HCT116 (cell line): ENCODE results near the gene C2CD2. TPM values are rescaled to one million over a fixed set of nuclear protein-coding genes. Genes with fewer than 3 reads are reported as not detected.

Experiments used
- ATAC-seq: fragments of 200-7000 bp; cut with Tn5 transposase; 2 replicates; pipeline ENCODE4 v1.9.1; 2020; ENCODE audit warnings: mild to moderate bottlenecking, moderate library complexity
- BruUV-seq: library from RNA; stranded (reverse); fragments of 400-500 nt; replicated peaks from 2 replicates; lab custom pipeline; 2021; lab: Mats Ljungman, UMichigan
- CTCF ChIA-PET: fragments of 300-600 bp; sonication (Branson Sonifier 250); formaldehyde crosslinking; loops from one replicate; lab custom pipeline; 2021; ENCODE audit warnings: antibody characterized with exemption; lab: Charles Lee
- POLR2A ChIA-PET: fragments of 300-600, 350-600 bp; sonication (Branson Sonifier 250); formaldehyde crosslinking; loops from one replicate; lab custom pipeline; 2021; ENCODE audit warnings: antibody characterized with exemption; lab: Charles Lee
- RAD21 ChIA-PET, 2 experiments: fragments of 300-600 bp; sonication (Branson Sonifier 250); formaldehyde crosslinking; loops; one replicate each; lab custom pipeline; 2023; ENCODE audit warnings: low total read pairs in 2 of 2; ENCODE audit not compliant: uncharacterized antibody in 2 of 2, unreplicated experiment in 2 of 2, low non-redundant PET in 1 of 2; lab: Charles Lee
- DNase-seq: peaks from one replicate; pipeline ENCODE4 v3.0.0-alpha.2; 2010; ENCODE audit warnings: low read depth, low spot score
- H2AFZ ChIP-seq: fragments of 200-600 bp; shearing (Covaris generic), sonication (generic); 2 replicates; pipeline ENCODE4 v1.6.1; 2017; ENCODE audit warnings: low read depth, mixed run types, mixed read lengths, antibody characterized with exemption, low read length; ENCODE audit not compliant: poor library complexity, severe bottlenecking
- H3K27ac ChIP-seq: 2 replicates; pipeline ENCODE4 v1.5.1; 2012; ENCODE audit warnings: low read depth, low read length
- H3K27me3 ChIP-seq: fragments of 200-600 bp; sonication (generic); 2 replicates; pipeline ENCODE4 v1.6.1; 2016; ENCODE audit warnings: mixed run types, low read length, mixed read lengths; ENCODE audit not compliant: insufficient read depth
- H3K36me3 ChIP-seq, 2 experiments: fragments of 200-500 bp in 1 of 2; fragments of 200-600 bp in 1 of 2; sonication (Bioruptor generic) in 1 of 2; sonication (generic) in 1 of 2; 2 replicates each; pipeline versions ENCODE4 v1.5.1 to v1.6.1; 2014 to 2016; ENCODE audit warnings: low read length in 2 of 2, inconsistent platforms in 1 of 2, mixed read lengths in 1 of 2, mixed run types in 1 of 2; ENCODE audit not compliant: insufficient read depth in 2 of 2, control insufficient read depth in 1 of 2
- H3K4me1 ChIP-seq, 2 experiments: fragments of 200-600 bp in 1 of 2; sonication (generic) in 1 of 2; 2 replicates each; pipeline versions ENCODE4 v1.5.1 to v1.6.1; 2012 to 2017; ENCODE audit warnings: low read length in 2 of 2, inconsistent platforms in 1 of 2, mild to moderate bottlenecking in 1 of 2, mixed read lengths in 1 of 2, mixed run types in 1 of 2, moderate library complexity in 1 of 2; ENCODE audit not compliant: insufficient read depth in 2 of 2, control insufficient read depth in 1 of 2
- H3K4me2 ChIP-seq: fragments of 200-600 bp; sonication (generic); 2 replicates; pipeline ENCODE4 v1.6.1; 2017; ENCODE audit warnings: mixed run types, low read length, mixed read lengths
- H3K4me3 ChIP-seq, 2 experiments: fragments of 200-600 bp in 1 of 2; sonication (generic) in 1 of 2; replicated peaks in 1 of 2; 2 replicates each; pipeline ENCODE4 v1.5.1; 2011 to 2016; ENCODE audit warnings: low read length in 2 of 2, control low read depth in 1 of 2, low read depth in 1 of 2, mild to moderate bottlenecking in 1 of 2, mixed read lengths in 1 of 2, mixed run types in 1 of 2
- H3K79me2 ChIP-seq: fragments of 200-600 bp; sonication (generic); 2 replicates; pipeline ENCODE4 v1.6.1; 2017; ENCODE audit warnings: mild to moderate bottlenecking, mixed run types, low read length, moderate library complexity, mixed read lengths; ENCODE audit not compliant: insufficient read depth
- H3K9ac ChIP-seq: fragments of 200-600 bp; sonication (generic); 2 replicates; pipeline ENCODE4 v1.6.1; 2016; ENCODE audit warnings: low read length, mixed read lengths
- H3K9me2 ChIP-seq: fragments of 200-600 bp; sonication (generic), shearing (Covaris generic); 2 replicates; pipeline ENCODE4 v1.6.1; 2017; ENCODE audit warnings: mixed run types, mild to moderate bottlenecking, moderate library complexity; ENCODE audit not compliant: insufficient read depth
- H3K9me3 ChIP-seq, 2 experiments: fragments of 200-500 bp in 1 of 2; fragments of 200-600 bp in 1 of 2; sonication (Bioruptor generic) in 1 of 2; sonication (generic) in 1 of 2; 2 replicates each; pipeline ENCODE4 v1.6.1; 2014 to 2017; ENCODE audit warnings: low read length in 2 of 2, mixed read lengths in 2 of 2, inconsistent platforms in 1 of 2, low read depth in 1 of 2, mild to moderate bottlenecking in 1 of 2, mixed run types in 1 of 2, moderate library complexity in 1 of 2; ENCODE audit not compliant: control insufficient read depth in 1 of 2, insufficient read depth in 1 of 2
- H4K20me1 ChIP-seq: fragments of 200-600 bp; sonication (generic), shearing (Covaris generic); 2 replicates; pipeline ENCODE4 v1.6.1; 2017; ENCODE audit warnings: mixed run types, mild to moderate bottlenecking, moderate library complexity; ENCODE audit not compliant: insufficient read depth
- CBX3 ChIP-seq: IDR thresholded peaks from 2 replicates; pipeline ENCODE4 v1.6.1; 2012; ENCODE audit warnings: low read depth
- CEBPB ChIP-seq: IDR thresholded peaks from 2 replicates; pipeline ENCODE4 v1.6.1; 2012; ENCODE audit warnings: low read depth
- EGR1 ChIP-seq: IDR thresholded peaks from 2 replicates; pipeline ENCODE4 v1.6.1; 2012; ENCODE audit warnings: low read depth
- EZH2 ChIP-seq: fragments of 200-600 bp; sonication (generic); IDR thresholded peaks from 2 replicates; pipeline ENCODE4 v1.6.1; 2017; ENCODE audit warnings: antibody characterized with exemption, mixed run types
- EZH2phosphoT487 ChIP-seq: fragments of 200-600 bp; IDR thresholded peaks from 2 replicates; pipeline ENCODE4 v1.6.1; 2018; ENCODE audit warnings: antibody characterized with exemption, borderline replicate concordance
- JUND ChIP-seq: IDR thresholded peaks from 2 replicates; pipeline ENCODE4 v1.6.1; 2012
- POLR2A ChIP-seq: IDR thresholded peaks from 2 replicates; pipeline ENCODE4 v1.7.0; 2011; ENCODE audit warnings: borderline replicate concordance; ENCODE audit not compliant: insufficient read depth, insufficient read length; ENCODE audit errors: extremely low read depth
- RAD21 ChIP-seq: IDR thresholded peaks from 2 replicates; pipeline ENCODE4 v1.6.1; 2012; ENCODE audit warnings: low read depth, mild to moderate bottlenecking
- SRF ChIP-seq: IDR thresholded peaks from 2 replicates; pipeline ENCODE4 v1.6.1; 2012; ENCODE audit warnings: low read depth
- ZFX ChIP-seq: fragments of 450-650 bp; IDR thresholded peaks from 2 replicates; pipeline ENCODE4 v1.6.1; 2017
- intact Hi-C: fragments of 100-400 bp; cut with micrococcal nuclease; formaldehyde crosslinking; loops from 2 replicates; pipeline ENCODE4 v1.10.0; 2022
- total RNA-seq: library from RNA; stranded (reverse); gene quantifications from one replicate; pipeline ENCODE4 v1.2.1, GENCODE V29; 2021; ENCODE audit not compliant: unreplicated experiment
- TF ChIP-seq, protein P1 (sequence below), 3 experiments: fragments of 200-600 bp in 1 of 3; sonication (generic) in 1 of 3; IDR thresholded peaks in 2 of 3; conservative IDR thresholded peaks in 1 of 3; 2 replicates each; pipeline ENCODE4 v1.5.1; 2012 to 2017; ENCODE audit warnings: low read depth in 2 of 3, low read length in 2 of 3, antibody characterized with exemption in 1 of 3, borderline replicate concordance in 1 of 3, control low read depth in 1 of 3, mild to moderate bottlenecking in 1 of 3, mixed read lengths in 1 of 3, mixed run types in 1 of 3, moderate library complexity in 1 of 3; ENCODE audit not compliant: insufficient read depth in 1 of 3
- TF ChIP-seq, protein P2 (sequence below): IDR thresholded peaks from 2 replicates; pipeline ENCODE4 v1.6.1; 2012; ENCODE audit warnings: low read depth

Gene C2CD2
- total RNA-seq, 1 experiment from 2014 or later, result 22.0 TPM

DNA sequence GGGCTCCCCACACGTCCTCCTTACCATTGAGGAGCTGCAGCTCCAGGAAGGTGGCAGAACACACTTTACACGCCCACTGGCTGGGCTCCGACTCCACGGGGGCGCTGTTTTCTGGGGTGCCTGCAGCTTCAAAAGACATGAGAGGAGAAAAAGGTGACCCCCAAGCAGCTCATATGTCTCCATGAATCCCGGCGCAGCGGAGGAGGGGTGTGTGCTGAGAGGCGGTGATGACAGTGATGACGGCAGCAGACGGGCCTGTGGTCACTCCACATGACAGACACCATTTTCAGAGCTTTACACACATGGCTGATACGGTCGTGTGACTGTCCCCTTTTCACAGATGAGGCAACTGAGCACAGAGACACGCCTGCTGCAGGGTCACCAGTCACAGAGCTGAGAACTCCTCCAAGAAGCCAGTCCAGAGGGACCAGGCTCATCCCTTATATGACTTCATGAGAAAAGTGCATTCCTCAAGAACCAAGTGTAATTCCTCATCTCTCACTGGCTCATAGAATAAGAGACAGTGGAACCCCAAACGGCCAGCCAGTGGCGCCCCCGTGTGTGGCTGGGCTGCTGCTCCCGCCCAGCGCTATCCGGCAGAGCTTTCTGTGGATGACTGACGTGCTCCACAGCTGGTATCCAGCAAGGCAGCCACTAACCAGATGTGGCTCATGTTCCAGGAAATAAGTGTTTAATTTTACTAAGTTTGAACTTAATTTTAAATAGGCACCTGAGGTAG, 106.6 kb downstream of the C2CD2 start:
- H3K9ac ChIP-seq, result no peak overlapping the region
- H3K36me3 ChIP-seq, result 0 out of 4 replicates have a peak, but pooled peaks cover 0 to 7% of the 10 kb centered on the region in 2 experiments
- no peaks in the 10 kb centered on the region for H3K79me2 ChIP-seq
- no peaks in the 10 kb centered on the region for H4K20me1 ChIP-seq
- TF ChIP-seq, protein P1, sequence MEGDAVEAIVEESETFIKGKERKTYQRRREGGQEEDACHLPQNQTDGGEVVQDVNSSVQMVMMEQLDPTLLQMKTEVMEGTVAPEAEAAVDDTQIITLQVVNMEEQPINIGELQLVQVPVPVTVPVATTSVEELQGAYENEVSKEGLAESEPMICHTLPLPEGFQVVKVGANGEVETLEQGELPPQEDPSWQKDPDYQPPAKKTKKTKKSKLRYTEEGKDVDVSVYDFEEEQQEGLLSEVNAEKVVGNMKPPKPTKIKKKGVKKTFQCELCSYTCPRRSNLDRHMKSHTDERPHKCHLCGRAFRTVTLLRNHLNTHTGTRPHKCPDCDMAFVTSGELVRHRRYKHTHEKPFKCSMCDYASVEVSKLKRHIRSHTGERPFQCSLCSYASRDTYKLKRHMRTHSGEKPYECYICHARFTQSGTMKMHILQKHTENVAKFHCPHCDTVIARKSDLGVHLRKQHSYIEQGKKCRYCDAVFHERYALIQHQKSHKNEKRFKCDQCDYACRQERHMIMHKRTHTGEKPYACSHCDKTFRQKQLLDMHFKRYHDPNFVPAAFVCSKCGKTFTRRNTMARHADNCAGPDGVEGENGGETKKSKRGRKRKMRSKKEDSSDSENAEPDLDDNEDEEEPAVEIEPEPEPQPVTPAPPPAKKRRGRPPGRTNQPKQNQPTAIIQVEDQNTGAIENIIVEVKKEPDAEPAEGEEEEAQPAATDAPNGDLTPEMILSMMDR (IDR thresholded peaks at IDR 0.05 in 2 of 3, conservative IDR thresholded peaks at IDR 0.05 in 1 of 3; ENCODE audit: borderline replicate concordance in 1 of 3, insufficient read depth in 1 of 3, low read depth in 2 of 3, low read length in 2 of 3), result peak in 2 of 3 experiments; percentile 11 to 25; a peak in 1 of 6 replicates
- TF ChIP-seq RAD21, result peak; percentile 26; the same call in 1 of the 2 replicates
- TF ChIP-seq EZH2, result no peak
- intact Hi-C loops, result no loop called here
- no peak overlapping the region for H3K27ac ChIP-seq
- H3K27me3 ChIP-seq, result no peaks in the 10 kb centered on the region
- ChIA-PET POLR2A (no interaction called here), RAD21 (no interaction called here), CTCF (interaction anchor here (0.9 kb wide), 1 partner anchor 235 kb away, joined by 3 read pairs; no protein-coding TSS in a partner anchor)
- H2AFZ ChIP-seq, result no peak overlapping the region
- DNase-seq, result no peak
- BruUV-seq, result no TSS peak
- peak; percentile 65 for ATAC-seq
- H3K4me1 ChIP-seq, result peaks cover 3 to 21% of the 10 kb centered on the region in 2 experiments; a peak in 2 of 4 replicates
- H3K9me2 ChIP-seq, result no peaks in the 10 kb centered on the region
- no peaks in the 10 kb centered on the region for H3K9me3 ChIP-seq
- no peak overlapping the region for H3K4me3 ChIP-seq
- H3K4me2 ChIP-seq, result no peak overlapping the region

DNA sequence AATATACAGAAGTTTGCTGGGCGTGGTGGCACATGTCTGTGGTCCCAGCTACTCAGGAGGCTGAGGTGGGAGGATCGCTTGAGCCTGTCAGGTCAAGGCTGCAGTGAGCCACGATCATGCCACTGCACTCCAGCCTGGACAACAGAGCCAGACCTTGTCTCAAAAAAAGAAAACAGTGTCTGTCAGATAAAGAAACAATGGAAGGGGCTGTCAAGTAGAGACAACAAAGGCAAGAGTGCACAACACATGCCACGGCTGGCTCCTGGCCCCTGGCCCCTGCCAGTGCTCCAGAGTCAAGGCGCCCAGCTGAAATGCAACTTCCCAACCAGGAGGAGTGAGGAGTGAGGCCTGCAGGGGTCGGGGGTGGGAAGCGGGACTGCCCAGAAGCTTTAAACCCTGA, 107.3 kb downstream of the C2CD2 start:
- no peak overlapping the region for H3K9ac ChIP-seq
- H3K4me2 ChIP-seq, result no peak overlapping the region
- ATAC-seq (no peak), DNase-seq (no peak)
- no peak overlapping the region; the same call in 1 of the 2 replicates for H3K27ac ChIP-seq
- H2AFZ ChIP-seq, result no peak overlapping the region
- ChIA-PET CTCF (no interaction called here), RAD21 (no interaction called here), POLR2A (no interaction called here)
- intact Hi-C loops, result no loop called here
- no peaks in the 10 kb centered on the region; a peak in 1 of 4 replicates for H3K9me3 ChIP-seq
- 0 out of 4 replicates have a peak, but pooled peaks cover 0 to 7% of the 10 kb centered on the region in 2 experiments for H3K36me3 ChIP-seq
- H4K20me1 ChIP-seq, result no peaks in the 10 kb centered on the region
- H3K9me2 ChIP-seq, result no peaks in the 10 kb centered on the region
- peaks cover 3 to 21% of the 10 kb centered on the region in 2 experiments; a peak in 2 of 4 replicates for H3K4me1 ChIP-seq
- H3K79me2 ChIP-seq, result no peaks in the 10 kb centered on the region
- no TSS peak for BruUV-seq
- no peak overlapping the region for H3K4me3 ChIP-seq
- no peaks in the 10 kb centered on the region for H3K27me3 ChIP-seq
- TF ChIP-seq CEBPB (no peak), EZH2phosphoT487 (no peak), CBX3 (no peak), POLR2A (no peak), EGR1 (no peak), EZH2 (no peak), SRF (no peak), JUND (no peak), ZFX (no peak)
- TF ChIP-seq, protein P2, sequence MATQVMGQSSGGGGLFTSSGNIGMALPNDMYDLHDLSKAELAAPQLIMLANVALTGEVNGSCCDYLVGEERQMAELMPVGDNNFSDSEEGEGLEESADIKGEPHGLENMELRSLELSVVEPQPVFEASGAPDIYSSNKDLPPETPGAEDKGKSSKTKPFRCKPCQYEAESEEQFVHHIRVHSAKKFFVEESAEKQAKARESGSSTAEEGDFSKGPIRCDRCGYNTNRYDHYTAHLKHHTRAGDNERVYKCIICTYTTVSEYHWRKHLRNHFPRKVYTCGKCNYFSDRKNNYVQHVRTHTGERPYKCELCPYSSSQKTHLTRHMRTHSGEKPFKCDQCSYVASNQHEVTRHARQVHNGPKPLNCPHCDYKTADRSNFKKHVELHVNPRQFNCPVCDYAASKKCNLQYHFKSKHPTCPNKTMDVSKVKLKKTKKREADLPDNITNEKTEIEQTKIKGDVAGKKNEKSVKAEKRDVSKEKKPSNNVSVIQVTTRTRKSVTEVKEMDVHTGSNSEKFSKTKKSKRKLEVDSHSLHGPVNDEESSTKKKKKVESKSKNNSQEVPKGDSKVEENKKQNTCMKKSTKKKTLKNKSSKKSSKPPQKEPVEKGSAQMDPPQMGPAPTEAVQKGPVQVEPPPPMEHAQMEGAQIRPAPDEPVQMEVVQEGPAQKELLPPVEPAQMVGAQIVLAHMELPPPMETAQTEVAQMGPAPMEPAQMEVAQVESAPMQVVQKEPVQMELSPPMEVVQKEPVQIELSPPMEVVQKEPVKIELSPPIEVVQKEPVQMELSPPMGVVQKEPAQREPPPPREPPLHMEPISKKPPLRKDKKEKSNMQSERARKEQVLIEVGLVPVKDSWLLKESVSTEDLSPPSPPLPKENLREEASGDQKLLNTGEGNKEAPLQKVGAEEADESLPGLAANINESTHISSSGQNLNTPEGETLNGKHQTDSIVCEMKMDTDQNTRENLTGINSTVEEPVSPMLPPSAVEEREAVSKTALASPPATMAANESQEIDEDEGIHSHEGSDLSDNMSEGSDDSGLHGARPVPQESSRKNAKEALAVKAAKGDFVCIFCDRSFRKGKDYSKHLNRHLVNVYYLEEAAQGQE, result no peak
